H9 (cell line): ENCODE results near the gene CDH1. TPM values are rescaled to one million over a fixed set of nuclear protein-coding genes. Genes with fewer than 3 reads are reported as not detected.

Experiments used
- DNase-seq: peaks from one replicate; pipeline ENCODE4 v3.0.0-alpha.2; 2017
- H2AFZ ChIP-seq: one replicate; pipeline ENCODE4 v1.6.1; 2013; ENCODE audit warnings: mild to moderate bottlenecking, low read length, control low read depth, moderate library complexity
- H2AK5ac ChIP-seq: 2 replicates; pipeline ENCODE4 v1.6.1; 2013; ENCODE audit warnings: low read length, control low read depth, mixed read lengths; ENCODE audit not compliant: insufficient read length
- H2BK120ac ChIP-seq: one replicate; pipeline ENCODE4 v1.6.1; 2013; ENCODE audit warnings: low read depth, mild to moderate bottlenecking, low read length, control low read depth, inconsistent platforms; ENCODE audit not compliant: poor library complexity, severe bottlenecking
- H2BK12ac ChIP-seq: 2 replicates; pipeline ENCODE4 v1.6.1; 2013; ENCODE audit warnings: low read length, control low read depth, mixed read lengths, low read depth; ENCODE audit not compliant: insufficient read length
- H2BK15ac ChIP-seq: 2 replicates; pipeline ENCODE4 v1.6.1; 2013; ENCODE audit warnings: low read depth, low read length, control low read depth
- H2BK20ac ChIP-seq: one replicate; pipeline ENCODE4 v1.6.1; 2013; ENCODE audit warnings: low read depth, mild to moderate bottlenecking, low read length, control low read depth, inconsistent platforms; ENCODE audit not compliant: poor library complexity, severe bottlenecking
- H2BK5ac ChIP-seq: 2 replicates; pipeline ENCODE4 v1.6.1; 2013; ENCODE audit warnings: low read length, control low read depth, mixed read lengths; ENCODE audit not compliant: insufficient read length
- H3K14ac ChIP-seq: 2 replicates; pipeline ENCODE4 v1.6.1; 2013; ENCODE audit warnings: low read length, control low read depth; ENCODE audit not compliant: insufficient read depth
- H3K18ac ChIP-seq: 2 replicates; pipeline ENCODE4 v1.6.1; 2013; ENCODE audit warnings: low read depth, mild to moderate bottlenecking, mixed read lengths, low read length, control low read depth; ENCODE audit not compliant: insufficient read length
- H3K23ac ChIP-seq: 2 replicates; pipeline ENCODE4 v1.6.1; 2013; ENCODE audit warnings: low read length, control low read depth, mixed read lengths, low read depth; ENCODE audit not compliant: insufficient read length
- H3K23me2 ChIP-seq: 2 replicates; pipeline ENCODE4 v1.6.1; 2013; ENCODE audit warnings: low read depth, mild to moderate bottlenecking, mixed read lengths, low read length, control low read depth; ENCODE audit not compliant: insufficient read length, poor library complexity, severe bottlenecking
- H3K27ac ChIP-seq: 2 replicates; pipeline ENCODE4 v1.5.1; 2013; ENCODE audit warnings: low read length, control low read depth, mixed read lengths, low read depth; ENCODE audit not compliant: insufficient read length
- H3K27me3 ChIP-seq: 2 replicates; pipeline ENCODE4 v1.6.1; 2013; ENCODE audit warnings: low read length, control low read depth, inconsistent platforms; ENCODE audit not compliant: insufficient read depth
- H3K4ac ChIP-seq: 2 replicates; pipeline ENCODE4 v1.6.1; 2013; ENCODE audit warnings: low read depth, mild to moderate bottlenecking, control low read depth, inconsistent platforms, low read length, moderate library complexity
- H3K4me1 ChIP-seq: 2 replicates; pipeline ENCODE4 v1.6.1; 2013; ENCODE audit warnings: low read length, control low read depth, inconsistent platforms; ENCODE audit not compliant: insufficient read depth
- H3K4me2 ChIP-seq: 2 replicates; pipeline ENCODE4 v1.6.1; 2013; ENCODE audit warnings: low read length, control low read depth, mixed read lengths; ENCODE audit not compliant: insufficient read length, insufficient read depth
- H3K56ac ChIP-seq: 2 replicates; pipeline ENCODE4 v1.6.1; 2013; ENCODE audit warnings: low read depth, mild to moderate bottlenecking, mixed read lengths, low read length, control low read depth; ENCODE audit not compliant: insufficient read length
- H3K79me1 ChIP-seq: 2 replicates; pipeline ENCODE4 v1.6.1; 2013; ENCODE audit warnings: low read depth, mild to moderate bottlenecking, moderate library complexity, low read length, control low read depth, inconsistent platforms; ENCODE audit not compliant: insufficient read depth, poor library complexity, severe bottlenecking
- H3K79me2 ChIP-seq: 2 replicates; pipeline ENCODE4 v1.6.1; 2013; ENCODE audit warnings: low read length, control low read depth, inconsistent platforms; ENCODE audit not compliant: insufficient read depth
- H3K9ac ChIP-seq: 2 replicates; pipeline ENCODE4 v1.6.1; 2013; ENCODE audit warnings: low read length, control low read depth, mixed read lengths; ENCODE audit not compliant: insufficient read length; ENCODE audit errors: extremely low read depth
- H3K9me3 ChIP-seq: one replicate; pipeline ENCODE4 v1.6.1; 2013; ENCODE audit warnings: low read depth, low read length, inconsistent platforms; ENCODE audit not compliant: control insufficient read depth
- H3T11ph ChIP-seq: one replicate; pipeline ENCODE4 v1.6.1; 2013; ENCODE audit warnings: mild to moderate bottlenecking, low read length, control low read depth, inconsistent platforms
- H4K20me1 ChIP-seq: one replicate; pipeline ENCODE4 v1.6.1; 2013; ENCODE audit not compliant: control insufficient read depth, insufficient read length, insufficient read depth
- H4K5ac ChIP-seq: 2 replicates; pipeline ENCODE4 v1.6.1; 2013; ENCODE audit warnings: low read depth, mild to moderate bottlenecking, mixed read lengths, low read length, control low read depth; ENCODE audit not compliant: insufficient read length
- H4K8ac ChIP-seq: replicated peaks from 2 replicates; pipeline ENCODE4 v1.6.1; 2013; ENCODE audit warnings: low read length, control low read depth, mixed read lengths, low read depth; ENCODE audit not compliant: insufficient read length
- H4K91ac ChIP-seq: 2 replicates; pipeline ENCODE4 v1.6.1; 2013; ENCODE audit warnings: low read depth, mild to moderate bottlenecking, moderate library complexity, mixed read lengths, low read length, control low read depth; ENCODE audit not compliant: insufficient read length
- H3K27ac Mint-ChIP-seq, 3 experiments: 2 replicates in 2 of 3; 3 replicates in 1 of 3; pipeline ENCODE4 v1.8.0; 2020 to 2021; ENCODE audit warnings: mixed read lengths in 3 of 3, mild to moderate bottlenecking in 1 of 3, moderate library complexity in 1 of 3
- H3K27me3 Mint-ChIP-seq: 2 replicates; pipeline ENCODE4 v1.8.0; 2021; ENCODE audit warnings: low read depth, mild to moderate bottlenecking, moderate library complexity, mixed read lengths
- H3K36me3 Mint-ChIP-seq, 3 experiments: 2 replicates in 2 of 3; 3 replicates in 1 of 3; pipeline ENCODE4 v1.8.0; 2020 to 2021; ENCODE audit warnings: low read depth in 3 of 3, mixed read lengths in 3 of 3; ENCODE audit not compliant: insufficient read depth in 1 of 3
- H3K4me1 Mint-ChIP-seq, 2 experiments: 2 replicates each; pipeline ENCODE4 v1.8.0; 2020; ENCODE audit warnings: mixed read lengths in 2 of 2
- H3K4me3 Mint-ChIP-seq, 2 experiments: 2 replicates in 1 of 2; 3 replicates in 1 of 2; pipeline ENCODE4 v1.8.0; 2020 to 2021; ENCODE audit warnings: mild to moderate bottlenecking in 2 of 2, mixed read lengths in 2 of 2, moderate library complexity in 1 of 2
- H3K9me3 Mint-ChIP-seq, 2 experiments: 2 replicates in 1 of 2; 3 replicates in 1 of 2; pipeline ENCODE4 v1.8.0; 2020; ENCODE audit warnings: mild to moderate bottlenecking in 2 of 2, mixed read lengths in 2 of 2, moderate library complexity in 1 of 2
- WGBS: extraction: QIAGEN DNeasy Blood & Tissue Kit; methylation state at CpG from one replicate; pipeline ENCODE4 v1.1.7; 2013; ENCODE audit warnings: missing lambda C conversion rate, low lambda C conversion rate, mixed read lengths; ENCODE audit not compliant: insufficient read length; ENCODE audit errors: extremely low coverage; 5-methylcytosine and 5-hydroxymethylcytosine counted together
- total RNA-seq: library from RNA; stranded (reverse); gene quantifications from 2 replicates; pipeline ENCODE4 v1.2.1, GENCODE V29; 2021
- TF ChIP-seq, protein P1 (sequence below): fragments of 200-600 bp; sonication (generic); conservative IDR thresholded peaks from 3 replicates; pipeline ENCODE4 v1.8.0; 2021; ENCODE audit warnings: antibody characterized with exemption, mild to moderate bottlenecking

Gene CDH1
- total RNA-seq, 1 experiment from 2014 or later = 237 TPM

DNA sequence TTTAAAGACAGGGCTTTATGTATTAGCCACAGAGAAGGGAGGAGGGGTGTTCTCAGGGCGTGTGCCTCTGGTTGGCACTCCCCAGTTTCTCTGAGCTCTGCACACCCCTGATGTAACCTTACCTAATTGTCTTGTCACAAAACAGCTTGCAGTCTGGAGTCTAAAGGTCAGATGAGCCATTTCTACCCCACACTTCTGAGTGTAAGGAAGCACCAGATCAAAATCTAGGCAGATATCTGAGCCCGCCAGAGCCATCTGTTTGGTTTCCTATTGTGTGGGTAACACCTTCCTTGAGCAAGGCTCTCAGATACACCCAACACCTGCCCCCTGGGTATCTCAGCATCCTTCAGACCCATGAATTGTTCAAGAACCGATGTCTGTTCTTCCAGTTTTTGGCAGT lies 15.5 kb downstream of the CDH1 start:
- peaks cover 52 to 62% of the 10 kb centered on the region in 2 experiments for H3K4me1 Mint-ChIP-seq
- Histone ChIP-seq H2BK5ac (no peak overlapping the region), H3K9ac (no peak overlapping the region)

More for the DNA sequence above, 15.5 kb downstream of the CDH1 start:
- Histone ChIP-seq H3K23me2 (no peaks in the 10 kb centered on the region), H3K27me3 (no peaks in the 10 kb centered on the region), H3K4me2 (no peak overlapping the region), H4K8ac (no peak overlapping the region), H3K23ac (no peak overlapping the region), H3K79me1 (no peaks in the 10 kb centered on the region), H3K18ac (no peak overlapping the region), H4K91ac (no peak overlapping the region), H3K79me2 (peaks cover 3% of the 10 kb centered on the region; the same call in 1 of the 2 replicates), H2AK5ac (no peak overlapping the region), H3K14ac (no peak overlapping the region), H3K4ac (no peak overlapping the region), H3K9me3 (no peaks in the 10 kb centered on the region), H3T11ph (no peak overlapping the region), H2AFZ (no peak overlapping the region), H3K27ac (no peak overlapping the region), H4K20me1 (no peaks in the 10 kb centered on the region), H4K5ac (no peak overlapping the region), H2BK15ac (no peak overlapping the region), H3K4me1 (peaks cover 4% of the 10 kb centered on the region; the same call in 1 of the 2 replicates), H2BK20ac (no peak overlapping the region), H2BK120ac (no peak overlapping the region), H2BK12ac (no peak overlapping the region), H3K56ac (no peak overlapping the region)
- no CpG with 5 or more reads among the region's 3 CpGs for WGBS
- no peak for DNase-seq
- Mint-ChIP-seq H3K27ac (peak overlapping the region; percentile 77 to 92 (median 80); a peak in 4 of 7 replicates), H3K9me3 (no peaks in the 10 kb centered on the region), H3K4me3 (no peak overlapping the region; a peak in 1 of 5 replicates), H3K27me3 (no peaks in the 10 kb centered on the region), H3K36me3 (peaks cover 8 to 46% (median 40%) of the 10 kb centered on the region in 3 experiments; a peak in 6 of 7 replicates)
- TF ChIP-seq, protein P1, sequence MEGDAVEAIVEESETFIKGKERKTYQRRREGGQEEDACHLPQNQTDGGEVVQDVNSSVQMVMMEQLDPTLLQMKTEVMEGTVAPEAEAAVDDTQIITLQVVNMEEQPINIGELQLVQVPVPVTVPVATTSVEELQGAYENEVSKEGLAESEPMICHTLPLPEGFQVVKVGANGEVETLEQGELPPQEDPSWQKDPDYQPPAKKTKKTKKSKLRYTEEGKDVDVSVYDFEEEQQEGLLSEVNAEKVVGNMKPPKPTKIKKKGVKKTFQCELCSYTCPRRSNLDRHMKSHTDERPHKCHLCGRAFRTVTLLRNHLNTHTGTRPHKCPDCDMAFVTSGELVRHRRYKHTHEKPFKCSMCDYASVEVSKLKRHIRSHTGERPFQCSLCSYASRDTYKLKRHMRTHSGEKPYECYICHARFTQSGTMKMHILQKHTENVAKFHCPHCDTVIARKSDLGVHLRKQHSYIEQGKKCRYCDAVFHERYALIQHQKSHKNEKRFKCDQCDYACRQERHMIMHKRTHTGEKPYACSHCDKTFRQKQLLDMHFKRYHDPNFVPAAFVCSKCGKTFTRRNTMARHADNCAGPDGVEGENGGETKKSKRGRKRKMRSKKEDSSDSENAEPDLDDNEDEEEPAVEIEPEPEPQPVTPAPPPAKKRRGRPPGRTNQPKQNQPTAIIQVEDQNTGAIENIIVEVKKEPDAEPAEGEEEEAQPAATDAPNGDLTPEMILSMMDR = no peak
